SKM-1 treated with dmso at 0.1 percent for 144 hours (cell line): ENCODE results near the gene RHBDD3.
"Not testable (repeated sequence)": the region's sequence is repeated elsewhere in the genome, so short reads cannot be mapped to it uniquely, and the experiment has no call there.

ENCODE experiments used
- DNase-seq: peaks from one replicate; lab custom pipeline; 2025; ENCODE audit not compliant: unreplicated experiment; lab: John Stamatoyannopoulos, UW

The RHBDD3 gene

GRCh38 chr22:29251981-29252911 is 15.5 kb downstream of the RHBDD3 start:
- no peak for DNase-seq

GRCh38 chr22:29251265-29251664 is 16.5 kb downstream of the RHBDD3 start:
- DNase-seq: no peak

- DNase-seq: not testable (repeated sequence)
Measured at GRCh38 chr22:29247891-29248290, 19.9 kb downstream of the RHBDD3 start.

GRCh38 chr22:29245626-29246385 is 22.0 kb downstream of the RHBDD3 start:
- peak; percentile 63 for DNase-seq

- no peak for DNase-seq
Measured at GRCh38 chr22:29244785-29245625, 22.8 kb downstream of the RHBDD3 start.

GRCh38 chr22:29243874-29244446 is 23.8 kb downstream of the RHBDD3 start:
- DNase-seq: no peak

- not testable (repeated sequence) for DNase-seq
Measured at GRCh38 chr22:29240481-29240880, 27.3 kb downstream of the RHBDD3 start.

GRCh38 chr22:29233277-29233877 is 34.4 kb downstream of the RHBDD3 start:
- no peak for DNase-seq

GRCh38 chr22:29231971-29232959 is 35.5 kb downstream of the RHBDD3 start:
- DNase-seq: no peak

GRCh38 chr22:29230972-29231875 is 36.6 kb downstream of the RHBDD3 start:
- no peak for DNase-seq

GRCh38 chr22:29226351-29226981 is 41.3 kb downstream of the RHBDD3 start:
- DNase-seq: no peak

GRCh38 chr22:29225422-29226090 is 42.2 kb downstream of the RHBDD3 start:
- DNase-seq: no peak

- DNase-seq: no peak
Measured at GRCh38 chr22:29224859-29225410, 42.8 kb downstream of the RHBDD3 start.

- DNase-seq: no peak
Measured at GRCh38 chr22:29224121-29224858, 43.5 kb downstream of the RHBDD3 start.

- no peak for DNase-seq
Measured at GRCh38 chr22:29219881-29220670, 47.7 kb downstream of the RHBDD3 start.
